ENCODE data around the gene ARHGAP4.

ARHGAP4 gene

GRCh38 chrX:153955228-153955732 is 29.2 kb upstream of the ARHGAP4 start:
- Histone ChIP-seq H3K9me3 (ENCODE audit: control insufficient read depth in 5 of 5, low read length in 5 of 5) (no peaks in the 10 kb centered on the region), H3K9ac (ENCODE audit: low read length in 5 of 5) (no peak overlapping the region), H3K27ac (ENCODE audit: low read depth, low read length) (no peak overlapping the region), H3K36me3 (ENCODE audit: control insufficient read depth in 5 of 5, insufficient read depth in 5 of 5, low read length in 5 of 5) (peaks cover 0 to 99% (median 97%) of the 10 kb centered on the region in 5 donors), H3K27me3 (ENCODE audit: control insufficient read depth in 5 of 5, insufficient read depth in 4 of 5, low read length in 5 of 5) (peaks cover 0 to 12% (median 5%) of the 10 kb centered on the region in 5 donors), H3K4me1 (ENCODE audit: control insufficient read depth in 5 of 5, insufficient read depth in 5 of 5, low read length in 5 of 5) (no peaks in the 10 kb centered on the region), H3K4me3 (ENCODE audit: low read depth in 1 of 5, low read length in 5 of 5) (no peak overlapping the region)

- H3K27ac ChIP-seq (ENCODE audit: low read depth, low read length) = no peak overlapping the region
- peaks cover 0 to 99% (median 97%) of the 10 kb centered on the region in 5 donors for H3K36me3 ChIP-seq (ENCODE audit: control insufficient read depth in 5 of 5, insufficient read depth in 5 of 5, low read length in 5 of 5)
- H3K9ac ChIP-seq (ENCODE audit: low read length in 5 of 5) = no peak overlapping the region
- H3K9me3 ChIP-seq (ENCODE audit: control insufficient read depth in 5 of 5, low read length in 5 of 5) = no peaks in the 10 kb centered on the region
- peaks cover 0 to 11% (median 5%) of the 10 kb centered on the region in 5 donors for H3K27me3 ChIP-seq (ENCODE audit: control insufficient read depth in 5 of 5, insufficient read depth in 4 of 5, low read length in 5 of 5)
- H3K4me1 ChIP-seq (ENCODE audit: control insufficient read depth in 5 of 5, insufficient read depth in 5 of 5, low read length in 5 of 5) = peaks cover 0 to 5% (median 1%) of the 10 kb centered on the region in 5 donors
- H3K4me3 ChIP-seq (ENCODE audit: low read depth in 1 of 5, low read length in 5 of 5) = no peak overlapping the region
Measured at GRCh38 chrX:153954558-153955227, 28.6 kb upstream of the ARHGAP4 start.

GRCh38 chrX:153953892-153954557 is 28.0 kb upstream of the ARHGAP4 start:
- Histone ChIP-seq H3K9ac (ENCODE audit: low read length in 5 of 5) (no peak overlapping the region), H3K4me3 (ENCODE audit: low read depth in 1 of 5, low read length in 5 of 5) (no peak overlapping the region), H3K27ac (ENCODE audit: low read depth, low read length) (no peak overlapping the region), H3K27me3 (ENCODE audit: control insufficient read depth in 5 of 5, insufficient read depth in 4 of 5, low read length in 5 of 5) (peaks cover 0 to 11% (median 5%) of the 10 kb centered on the region in 5 donors), H3K4me1 (ENCODE audit: control insufficient read depth in 5 of 5, insufficient read depth in 5 of 5, low read length in 5 of 5) (peaks cover 0 to 9% (median 6%) of the 10 kb centered on the region in 5 donors), H3K9me3 (ENCODE audit: control insufficient read depth in 5 of 5, low read length in 5 of 5) (no peaks in the 10 kb centered on the region), H3K36me3 (ENCODE audit: control insufficient read depth in 5 of 5, insufficient read depth in 5 of 5, low read length in 5 of 5) (peaks cover 0 to 96% (median 95%) of the 10 kb centered on the region in 5 donors)

- Histone ChIP-seq H3K36me3 (ENCODE audit: control insufficient read depth in 5 of 5, insufficient read depth in 5 of 5, low read length in 5 of 5) (peaks cover 0 to 94% (median 89%) of the 10 kb centered on the region in 5 donors), H3K9me3 (ENCODE audit: control insufficient read depth in 5 of 5, low read length in 5 of 5) (no peaks in the 10 kb centered on the region), H3K4me3 (ENCODE audit: low read depth in 1 of 5, low read length in 5 of 5) (no peak overlapping the region), H3K27ac (ENCODE audit: low read depth, low read length) (no peak overlapping the region), H3K4me1 (ENCODE audit: control insufficient read depth in 5 of 5, insufficient read depth in 5 of 5, low read length in 5 of 5) (peaks cover 0 to 15% (median 6%) of the 10 kb centered on the region in 5 donors), H3K27me3 (ENCODE audit: control insufficient read depth in 5 of 5, insufficient read depth in 4 of 5, low read length in 5 of 5) (peaks cover 0 to 11% (median 2%) of the 10 kb centered on the region in 5 donors), H3K9ac (ENCODE audit: low read length in 5 of 5) (no peak overlapping the region)
Measured at GRCh38 chrX:153953342-153953830, 27.3 kb upstream of the ARHGAP4 start.

- Histone ChIP-seq H3K27ac (ENCODE audit: low read depth, low read length) (no peak overlapping the region), H3K27me3 (ENCODE audit: control insufficient read depth in 5 of 5, insufficient read depth in 4 of 5, low read length in 5 of 5) (peaks cover 0 to 11% (median 0%) of the 10 kb centered on the region in 5 donors), H3K9me3 (ENCODE audit: control insufficient read depth in 5 of 5, low read length in 5 of 5) (no peaks in the 10 kb centered on the region), H3K36me3 (ENCODE audit: control insufficient read depth in 5 of 5, insufficient read depth in 5 of 5, low read length in 5 of 5) (peaks cover 0 to 90% (median 81%) of the 10 kb centered on the region in 5 donors), H3K9ac (ENCODE audit: low read length in 5 of 5) (no peak overlapping the region), H3K4me3 (ENCODE audit: low read depth in 1 of 5, low read length in 5 of 5) (no peak overlapping the region), H3K4me1 (ENCODE audit: control insufficient read depth in 5 of 5, insufficient read depth in 5 of 5, low read length in 5 of 5) (peaks cover 0 to 24% (median 11%) of the 10 kb centered on the region in 5 donors)
Measured at GRCh38 chrX:153952373-153953026, 26.4 kb upstream of the ARHGAP4 start.

GRCh38 chrX:153951683-153952372 is 25.8 kb upstream of the ARHGAP4 start:
- Histone ChIP-seq H3K4me3 (ENCODE audit: low read depth in 1 of 5, low read length in 5 of 5) (no peak overlapping the region), H3K9ac (ENCODE audit: low read length in 5 of 5) (no peak overlapping the region), H3K9me3 (ENCODE audit: control insufficient read depth in 5 of 5, low read length in 5 of 5) (no peaks in the 10 kb centered on the region), H3K27ac (ENCODE audit: low read depth, low read length) (no peak overlapping the region), H3K4me1 (ENCODE audit: control insufficient read depth in 5 of 5, insufficient read depth in 5 of 5, low read length in 5 of 5) (peaks cover 0 to 29% (median 15%) of the 10 kb centered on the region in 5 donors), H3K27me3 (ENCODE audit: control insufficient read depth in 5 of 5, insufficient read depth in 4 of 5, low read length in 5 of 5) (peaks cover 0 to 11% (median 0%) of the 10 kb centered on the region in 5 donors), H3K36me3 (ENCODE audit: control insufficient read depth in 5 of 5, insufficient read depth in 5 of 5, low read length in 5 of 5) (peaks cover 0 to 84% (median 74%) of the 10 kb centered on the region in 5 donors)

- peaks cover 0 to 67% (median 57%) of the 10 kb centered on the region in 5 donors for H3K36me3 ChIP-seq (ENCODE audit: control insufficient read depth in 5 of 5, insufficient read depth in 5 of 5, low read length in 5 of 5)
- peaks cover 0 to 8% (median 3%) of the 10 kb centered on the region in 5 donors for H3K27me3 ChIP-seq (ENCODE audit: control insufficient read depth in 5 of 5, insufficient read depth in 4 of 5, low read length in 5 of 5)
- no peak overlapping the region for H3K27ac ChIP-seq (ENCODE audit: low read depth, low read length)
- no peak overlapping the region for H3K4me3 ChIP-seq (ENCODE audit: low read depth in 1 of 5, low read length in 5 of 5)
- peaks cover 0 to 29% (median 15%) of the 10 kb centered on the region in 5 donors for H3K4me1 ChIP-seq (ENCODE audit: control insufficient read depth in 5 of 5, insufficient read depth in 5 of 5, low read length in 5 of 5)
- H3K9ac ChIP-seq (ENCODE audit: low read length in 5 of 5) = no peak overlapping the region
- no peaks in the 10 kb centered on the region for H3K9me3 ChIP-seq (ENCODE audit: control insufficient read depth in 5 of 5, low read length in 5 of 5)
Measured at GRCh38 chrX:153950127-153950526, 24.1 kb upstream of the ARHGAP4 start.

- Histone ChIP-seq H3K27ac (ENCODE audit: low read depth, low read length) (no peak overlapping the region), H3K9ac (ENCODE audit: low read length in 5 of 5) (no peak overlapping the region), H3K27me3 (ENCODE audit: control insufficient read depth in 5 of 5, insufficient read depth in 4 of 5, low read length in 5 of 5) (peaks cover 0 to 13% (median 3%) of the 10 kb centered on the region in 5 donors), H3K9me3 (ENCODE audit: control insufficient read depth in 5 of 5, low read length in 5 of 5) (no peaks in the 10 kb centered on the region), H3K36me3 (ENCODE audit: control insufficient read depth in 5 of 5, insufficient read depth in 5 of 5, low read length in 5 of 5) (peaks cover 0 to 57% (median 47%) of the 10 kb centered on the region in 5 donors), H3K4me1 (ENCODE audit: control insufficient read depth in 5 of 5, insufficient read depth in 5 of 5, low read length in 5 of 5) (peaks cover 0 to 36% (median 22%) of the 10 kb centered on the region in 5 donors), H3K4me3 (ENCODE audit: low read depth in 1 of 5, low read length in 5 of 5) (no peak overlapping the region)
Measured at GRCh38 chrX:153948847-153949805, 23.1 kb upstream of the ARHGAP4 start.
